HG02973 (cell line): ENCODE data around the gene CYP4F2.
"Not testable (repeated sequence)": the region's sequence is repeated elsewhere in the genome, so short reads cannot be mapped to it uniquely, and the experiment has no call there.

ENCODE experiments used
- ATAC-seq: cut with Tn5 transposase; IDR thresholded peaks from one replicate; pipeline ENCODE4 v1.9.1; 2021; ENCODE audit warnings: moderate library complexity; ENCODE audit not compliant: unreplicated experiment

CYP4F2 gene

GRCh38 chr19:15900032-15900431, 2.2 kb upstream of the CYP4F2 start:
- ATAC-seq = not testable (repeated sequence)

- not testable (repeated sequence) for ATAC-seq
Measured at GRCh38 chr19:15899561-15899960, 1.7 kb upstream of the CYP4F2 start.

- no peak for ATAC-seq
Measured at GRCh38 chr19:15897026-15897737, 692 bp downstream of the CYP4F2 start.

- no peak for ATAC-seq
Measured at GRCh38 chr19:15895876-15896430, 1.9 kb downstream of the CYP4F2 start.

DNA sequence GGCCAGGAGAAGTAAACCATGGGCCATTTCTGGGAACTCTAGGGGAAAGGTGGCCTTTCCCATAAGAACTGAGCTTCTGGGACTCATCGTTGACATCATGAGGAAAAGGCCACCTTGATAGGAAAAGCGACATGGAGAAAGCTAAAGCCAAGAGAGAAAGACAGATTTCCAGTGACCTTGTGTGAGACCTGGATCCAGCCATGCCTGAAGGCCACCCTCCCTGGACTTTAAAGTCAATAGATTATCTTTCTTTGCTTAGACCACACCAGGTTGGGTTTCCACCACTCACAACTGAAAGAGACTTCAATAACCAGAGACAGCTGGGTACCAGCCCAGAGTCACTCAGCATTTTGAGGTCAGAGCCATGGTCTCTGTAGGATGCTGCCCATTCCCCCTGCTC, 3.5 kb downstream of the CYP4F2 start:
- no peak for ATAC-seq

GRCh38 chr19:15893477-15893876, 4.4 kb downstream of the CYP4F2 start:
- ATAC-seq = no peak

DNA sequence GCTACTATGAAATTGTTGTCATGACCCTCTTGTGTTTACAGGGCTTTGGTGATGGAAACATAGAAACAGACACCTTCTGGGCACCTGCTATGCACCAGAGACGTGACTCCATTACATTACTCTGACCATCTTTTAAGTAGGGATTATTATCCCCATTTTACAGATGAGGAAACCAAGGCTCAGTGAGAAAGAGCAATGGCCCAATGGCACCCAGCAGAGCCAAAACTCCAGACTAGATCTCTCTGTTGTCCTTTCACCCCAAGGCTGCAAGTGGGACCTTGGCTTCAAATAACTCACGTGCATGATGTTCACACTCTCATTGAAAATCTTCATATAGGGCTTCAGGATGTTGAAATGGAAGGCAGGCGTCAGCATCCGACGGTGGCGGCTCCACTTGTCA, 5.9 kb downstream of the CYP4F2 start:
- no peak for ATAC-seq

- no peak for ATAC-seq
Measured at GRCh38 chr19:15891434-15891833, 6.4 kb downstream of the CYP4F2 start.

DNA sequence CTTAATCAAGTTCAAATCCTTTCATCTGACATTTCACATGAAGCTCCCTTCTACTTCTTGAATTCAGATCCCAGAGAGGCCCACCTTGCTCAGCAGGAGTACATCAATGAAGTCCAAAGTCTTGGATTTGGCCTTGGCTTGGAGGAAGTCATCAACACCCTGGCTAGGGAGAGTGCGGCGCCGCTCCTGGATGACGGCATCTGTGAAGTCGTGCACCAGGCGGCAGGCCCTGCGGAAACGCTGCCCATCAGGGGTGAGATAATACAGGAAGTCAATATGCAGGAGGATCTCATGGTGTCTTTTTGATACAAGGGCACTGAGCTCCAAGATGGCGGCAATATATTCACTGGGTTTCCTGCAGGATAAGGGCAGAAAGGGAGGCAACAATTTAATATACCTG, 8.5 kb downstream of the CYP4F2 start:
- ATAC-seq = not testable (repeated sequence)

DNA sequence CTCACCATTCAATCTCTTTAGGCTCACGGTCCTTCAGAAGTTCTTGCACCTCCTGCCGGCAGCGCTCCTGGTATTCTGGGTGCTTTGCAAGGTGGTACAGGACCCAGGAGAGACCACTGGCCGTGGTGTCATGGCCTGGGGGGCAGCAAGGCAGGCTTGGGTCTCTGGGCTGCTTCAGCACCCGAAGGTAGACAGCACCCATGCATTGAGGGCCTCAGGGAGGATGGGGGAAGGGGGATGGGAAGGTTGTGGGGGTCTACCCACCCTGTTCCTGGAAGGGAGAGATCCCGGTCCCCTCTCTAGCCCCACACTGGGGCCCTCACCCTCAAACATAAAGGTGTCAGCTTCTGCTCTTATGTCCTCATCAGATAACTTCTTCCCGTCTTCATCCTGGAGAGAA, 12.0 kb downstream of the CYP4F2 start:
- ATAC-seq = no peak

DNA sequence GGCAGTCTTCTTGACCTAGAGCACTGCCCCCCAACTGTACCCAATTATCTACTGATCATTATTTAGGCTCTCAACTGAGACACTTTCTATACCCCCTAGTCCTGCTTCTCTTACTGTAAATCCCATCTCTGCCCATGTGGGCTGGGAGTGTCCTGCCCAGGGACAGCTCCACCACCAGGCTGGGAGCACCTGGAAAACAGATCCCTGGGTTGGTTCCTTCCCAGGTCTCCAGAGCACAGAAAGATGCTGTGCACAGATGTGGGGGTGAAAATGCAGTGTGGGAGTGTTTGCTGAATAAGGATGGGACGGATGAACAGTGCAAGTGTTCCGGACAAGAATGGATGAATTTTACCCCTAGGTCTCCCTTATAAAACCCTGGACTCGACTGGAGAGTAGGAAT, 12.7 kb downstream of the CYP4F2 start:
- no peak for ATAC-seq

- not testable (repeated sequence) for ATAC-seq
Measured at GRCh38 chr19:15883329-15883728, 14.5 kb downstream of the CYP4F2 start.

- ATAC-seq = no peak
Measured at GRCh38 chr19:15874821-15875474, 22.9 kb downstream of the CYP4F2 start.

DNA sequence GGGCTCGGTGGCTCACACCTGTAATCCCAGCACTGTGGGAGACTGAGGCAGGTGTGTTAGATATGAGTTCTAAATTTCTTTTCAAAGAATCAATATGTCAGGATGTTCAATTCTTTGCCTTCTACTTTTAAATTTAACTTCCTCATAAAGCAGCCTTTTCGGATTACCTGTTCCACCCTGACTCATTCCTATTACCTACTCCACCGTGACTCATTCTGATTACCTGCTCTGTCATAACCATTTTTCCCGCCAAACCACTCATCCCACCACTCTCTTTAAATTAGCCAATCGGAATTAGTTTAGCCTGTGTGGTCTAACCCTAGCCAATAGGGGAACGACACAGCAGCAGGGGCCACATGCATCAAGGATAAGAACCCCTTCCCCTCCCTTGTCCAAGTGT, 24.1 kb downstream of the CYP4F2 start:
- ATAC-seq = not testable (repeated sequence)

DNA sequence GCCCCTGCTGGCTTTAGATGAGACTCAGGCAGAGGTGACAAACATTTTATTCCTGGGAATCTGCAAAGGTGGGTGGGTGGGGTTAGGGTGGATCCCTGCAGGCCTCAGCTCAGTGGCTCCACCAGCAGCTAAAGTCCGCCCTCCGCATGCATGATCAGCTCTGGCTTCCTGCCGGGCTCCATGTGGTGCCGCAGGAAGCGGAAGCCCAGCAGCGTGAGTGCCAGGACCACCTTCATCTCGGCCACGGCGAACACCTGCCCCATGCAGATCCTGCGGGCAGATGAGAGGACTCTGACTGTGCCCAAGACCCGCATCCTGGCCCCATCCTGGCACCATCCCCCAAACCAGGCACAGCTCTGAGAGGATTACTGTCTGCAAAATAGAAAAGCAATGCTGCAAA, 26.3 kb downstream of the CYP4F2 start:
- no peak for ATAC-seq

GRCh38 chr19:15869873-15870272, 28.0 kb downstream of the CYP4F2 start:
- ATAC-seq = no peak

GRCh38 chr19:15869109-15869555, 28.7 kb downstream of the CYP4F2 start:
- ATAC-seq = no peak

DNA sequence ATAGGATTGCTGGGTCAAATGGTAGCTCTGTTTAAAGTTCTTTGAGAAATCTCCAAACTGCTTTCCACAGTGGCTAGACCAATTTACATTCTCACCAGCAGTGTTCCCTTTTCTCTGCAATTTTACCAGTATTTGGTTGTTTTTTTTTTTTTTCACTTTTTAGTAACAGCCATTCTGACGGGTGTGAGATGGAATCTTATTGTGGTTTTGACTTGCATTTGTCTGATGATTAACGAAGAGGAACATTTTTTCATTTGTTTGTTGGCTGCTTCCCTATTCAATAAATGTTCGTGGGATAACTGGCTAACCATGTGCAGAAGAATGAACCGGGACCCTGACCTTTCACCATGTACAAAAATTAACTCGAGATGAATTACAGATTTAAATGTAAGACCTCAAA, 31.2 kb downstream of the CYP4F2 start:
- no peak for ATAC-seq

- no peak for ATAC-seq
Measured at GRCh38 chr19:15864824-15865223, 33.0 kb downstream of the CYP4F2 start.

DNA sequence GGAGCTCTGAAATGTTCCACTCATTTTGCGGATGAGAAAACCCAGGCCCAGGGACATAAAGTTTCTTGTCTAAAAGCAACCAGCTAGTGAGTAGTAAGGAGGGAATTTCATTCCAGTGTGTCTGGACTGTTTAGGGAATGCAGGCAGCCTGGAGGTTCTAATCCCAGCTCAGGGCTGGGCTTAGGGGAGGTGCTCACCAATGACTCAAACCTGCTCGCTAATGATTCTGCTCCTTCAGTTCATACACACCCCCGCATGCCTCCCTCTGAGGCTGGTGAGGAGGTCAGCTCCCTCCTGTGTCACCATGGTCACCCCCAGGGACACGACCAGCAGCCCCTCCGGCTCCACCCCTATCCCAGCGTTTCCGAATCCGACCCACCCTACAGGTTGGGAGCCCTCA, 34.6 kb downstream of the CYP4F2 start:
- ATAC-seq = no peak

DNA sequence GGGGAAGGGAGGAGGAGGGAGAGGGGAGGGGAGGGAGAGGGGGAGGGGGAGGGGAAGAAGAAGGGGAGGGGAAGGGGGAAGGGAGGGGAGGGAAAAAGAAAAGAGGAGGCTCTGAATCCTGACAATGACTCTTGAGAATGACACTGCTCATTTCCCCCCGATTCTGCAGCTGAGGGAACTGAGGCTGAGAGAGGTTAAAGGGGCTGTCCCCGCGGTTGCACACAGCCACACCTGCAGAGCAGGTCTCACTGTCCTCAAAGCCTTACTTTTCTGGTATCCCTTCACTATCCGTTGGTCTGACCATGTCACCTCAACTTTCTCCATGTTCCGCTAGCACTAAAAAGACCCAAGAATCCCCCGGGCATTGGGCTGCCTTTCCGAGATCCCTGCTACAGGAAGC, 35.4 kb downstream of the CYP4F2 start:
- no peak for ATAC-seq

DNA sequence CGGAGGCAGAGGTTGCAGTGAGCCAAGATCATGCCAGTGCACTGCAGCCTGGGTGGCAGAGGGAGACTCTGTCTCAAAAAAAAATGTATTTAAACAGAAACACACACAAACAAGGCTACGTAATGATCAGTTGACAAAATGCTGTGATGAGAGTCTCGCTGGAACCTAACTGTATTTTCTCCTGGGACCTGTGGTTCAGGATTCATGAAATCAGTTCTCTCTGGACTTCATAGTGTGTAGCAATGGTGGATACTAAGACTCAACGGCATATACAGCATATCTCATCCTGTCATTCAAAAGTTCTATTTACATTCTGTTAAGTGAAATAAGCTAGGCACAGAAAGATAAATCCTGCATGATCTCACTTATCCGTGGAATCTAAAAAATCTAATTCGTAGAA, 37.4 kb downstream of the CYP4F2 start:
- no peak for ATAC-seq
